NCI-H1092 treated with DMSO at 0.1 percent for 48 hours (cell line): ENCODE results near the gene SLC22A24.
"Not testable (repeated sequence)": the region's sequence is repeated elsewhere in the genome, so short reads cannot be mapped to it uniquely, and the experiment has no call there.

Source experiments
- DNase-seq: peaks from one replicate; lab custom pipeline; 2025; lab: John Stamatoyannopoulos, UW

Gene SLC22A24

GRCh38 chr11:63144121-63144520 is at the start of gene SLC22A24:
Gene SLC22A24, minus strand, starts transcription at chr11:63144221. Its CDS starts 442 bp downstream, at chr11:63143779.
- no peak for DNase-seq

- no peak for DNase-seq
Measured at GRCh38 chr11:63180536-63180935, 36.5 kb upstream of the SLC22A24 start.

- DNase-seq, result no peak
Measured at GRCh38 chr11:63179432-63180041, 35.5 kb upstream of the SLC22A24 start.

DNA sequence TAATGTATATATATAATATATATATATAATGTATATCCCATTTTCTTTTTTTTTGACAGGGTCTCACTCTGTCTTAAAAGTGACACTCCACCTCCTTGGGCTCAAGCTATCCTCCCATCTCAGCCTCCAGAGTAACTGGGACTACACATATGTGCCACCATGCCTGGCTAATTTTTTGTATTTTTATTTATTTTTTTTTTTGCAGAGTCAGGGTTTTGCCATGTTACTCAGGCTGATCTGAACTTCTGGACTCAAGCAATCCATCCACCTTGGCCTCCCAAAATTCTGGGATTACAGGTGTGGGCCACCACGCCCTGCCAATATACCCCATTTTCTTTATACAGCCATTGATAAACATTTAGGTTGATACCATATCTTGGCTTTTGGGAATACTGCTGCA is 33.9 kb upstream of the SLC22A24 start:
- DNase-seq, result no peak

- no peak for DNase-seq
Measured at GRCh38 chr11:63165706-63166310, 21.8 kb upstream of the SLC22A24 start.

DNA sequence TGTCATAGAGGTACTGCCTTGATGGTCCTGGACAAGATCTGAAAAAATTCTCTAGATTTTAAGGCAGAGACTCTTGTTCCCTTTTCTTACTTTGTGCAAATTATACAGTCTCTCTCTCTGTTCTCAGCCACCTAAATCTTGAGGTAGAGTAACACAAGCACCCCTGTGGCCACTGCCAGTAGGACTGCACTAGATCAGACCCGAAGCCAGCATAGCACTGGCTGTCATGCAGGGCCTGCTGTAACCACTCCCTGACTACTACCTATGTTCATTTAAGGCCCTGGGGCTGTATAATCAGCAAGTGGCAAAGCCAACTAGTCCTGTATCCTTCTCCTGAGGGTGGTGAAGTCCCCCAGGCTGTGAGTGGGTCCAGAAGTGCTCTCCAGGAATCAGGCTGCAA is 11.8 kb upstream of the SLC22A24 start:
- DNase-seq, result no peak

DNA sequence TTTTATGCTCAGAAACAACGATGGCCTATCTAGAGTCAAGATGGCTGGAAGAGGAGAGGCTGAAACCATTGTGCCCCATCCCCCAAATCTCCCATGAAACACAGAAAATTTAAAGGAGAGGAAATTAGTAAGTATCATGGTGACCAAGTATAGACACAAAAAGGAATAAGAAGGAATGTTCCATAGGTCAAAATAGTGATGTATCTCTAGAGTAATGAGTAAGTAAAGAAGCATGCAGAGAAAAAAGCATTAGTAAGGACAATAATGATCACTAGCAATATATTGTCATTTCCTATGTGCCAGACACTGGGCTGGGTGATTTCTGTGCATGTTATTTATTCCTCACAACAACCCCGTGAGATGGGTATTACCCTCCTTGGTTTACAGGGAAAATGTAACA is 2.6 kb upstream of the SLC22A24 start:
- DNase-seq, result no peak

GRCh38 chr11:63142459-63142858 is 1.6 kb downstream of the SLC22A24 start:
- no peak for DNase-seq

GRCh38 chr11:63132985-63133775 is 10.8 kb downstream of the SLC22A24 start:
- no peak for DNase-seq

DNA sequence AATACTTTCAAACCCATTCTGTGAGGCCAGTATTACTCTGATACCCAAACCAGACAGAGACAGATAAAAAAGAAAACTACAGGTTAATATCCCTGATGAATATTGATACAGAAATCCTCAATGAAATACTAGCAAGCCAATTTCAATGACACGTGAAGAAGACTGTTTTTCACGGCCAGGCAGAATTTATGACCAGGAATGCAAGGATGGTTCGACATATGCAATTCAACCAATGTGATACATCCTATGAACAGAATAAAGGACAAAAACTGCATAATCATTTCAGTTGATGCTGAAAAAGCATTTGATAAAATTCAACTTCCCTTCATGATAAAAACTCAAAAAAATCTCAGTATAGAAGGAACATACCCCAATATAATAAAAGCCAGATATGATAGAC is 44.5 kb downstream of the SLC22A24 start:
- DNase-seq, result no peak

- no peak for DNase-seq
Measured at GRCh38 chr11:63080682-63081081, 63.3 kb downstream of the SLC22A24 start.

DNA sequence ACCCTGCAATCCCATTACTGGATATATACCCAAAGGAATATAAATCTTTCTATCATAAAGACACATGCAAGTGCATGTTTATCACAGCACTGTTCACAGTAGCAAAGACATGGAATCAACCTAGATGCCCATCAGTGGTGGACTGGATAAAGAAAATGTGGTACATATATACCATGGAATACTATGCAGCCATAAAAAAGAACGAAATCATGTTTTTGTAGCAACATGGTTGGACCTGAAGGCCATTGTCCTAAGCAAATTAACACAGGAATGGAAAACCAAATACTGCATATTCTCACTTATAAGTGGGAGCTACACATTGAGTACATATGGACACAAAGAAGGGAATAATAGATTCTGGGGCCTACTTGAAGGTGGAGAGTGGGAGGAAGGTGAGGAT is 97.8 kb downstream of the SLC22A24 start:
- DNase-seq, result not testable (repeated sequence)

DNA sequence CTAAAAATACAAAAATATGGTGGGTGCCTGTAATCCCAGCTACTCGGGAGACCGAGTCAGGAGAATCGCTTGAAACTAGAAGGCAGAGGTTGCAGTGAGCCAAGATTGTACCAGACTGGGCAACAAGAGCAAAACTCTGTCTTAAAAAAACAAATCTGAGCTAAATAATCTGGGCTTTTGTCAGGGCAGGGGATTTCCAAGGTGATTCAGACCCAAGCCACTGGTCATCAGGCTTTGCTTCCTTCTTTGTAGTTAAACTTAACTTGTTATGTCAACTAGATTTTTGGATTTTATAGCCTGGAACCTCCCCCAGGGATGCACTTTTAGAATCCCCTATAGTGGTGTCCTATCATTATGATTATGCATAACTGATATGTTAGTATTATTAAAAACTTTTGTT is 101.4 kb downstream of the SLC22A24 start:
- no peak for DNase-seq

DNA sequence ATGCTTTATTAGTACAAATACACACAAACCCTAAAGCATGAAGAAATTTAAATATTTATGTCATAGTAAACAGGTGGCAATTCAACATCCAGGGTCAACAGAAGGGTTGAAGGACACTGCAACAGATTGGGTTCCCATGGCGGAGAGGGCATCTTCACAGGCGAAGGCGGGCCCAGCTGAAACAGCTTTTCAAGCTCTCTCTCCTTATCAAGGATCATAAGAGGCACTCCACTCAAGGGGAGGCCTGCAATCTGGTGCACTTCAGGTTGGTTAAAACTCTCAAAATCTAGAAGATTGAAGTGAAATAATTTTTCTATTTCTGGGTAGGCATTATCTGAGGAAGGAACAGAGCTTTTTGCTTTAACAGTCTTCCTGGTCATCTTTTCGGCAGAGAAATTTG is 111.6 kb downstream of the SLC22A24 start:
- no peak for DNase-seq
